ENCODE data around the gene ZNF471. TPM values are rescaled to one million over a fixed set of nuclear protein-coding genes. Genes with fewer than 3 reads are reported as not detected.

ZNF471 gene
- total RNA-seq, 1 experiment from 2014 or later, result 1.6 TPM

GRCh38 chr19:56547535-56547934, 39.9 kb downstream of the ZNF471 start:
- DNase-seq (ENCODE audit: low spot score), result peak; percentile 4
- CTCF ChIA-PET, result no interaction called here
- no peaks in the 10 kb centered on the region for H3K4me1 ChIP-seq (ENCODE audit: insufficient read depth, low read length, poor library complexity, severe bottlenecking)
- POLR2A ChIA-PET (ENCODE audit: low non-redundant PET), result no interaction called here
- no peaks in the 10 kb centered on the region for H3K27me3 ChIP-seq (replicated peaks; ENCODE audit: insufficient read depth, low read depth, low read length, poor library complexity)
- no peak overlapping the region for H3K4me3 ChIP-seq (ENCODE audit: low read depth, low read length, poor library complexity, severe bottlenecking)
- peaks cover 39% of the 10 kb centered on the region for H3K9me3 ChIP-seq (ENCODE audit: low read depth, low read length, poor library complexity, severe bottlenecking)
- no peak overlapping the region for H3K27ac ChIP-seq (ENCODE audit: low read depth, low read length, poor library complexity, severe bottlenecking)
- intact Hi-C loops (cut with micrococcal nuclease; ENCODE audit: unreplicated experiment), result no loop called here
- no peak for TF ChIP-seq EZH2 (IDR thresholded peaks at IDR 0.05; ENCODE audit: borderline replicate concordance, low read depth, low read length, poor library complexity, severe bottlenecking)
- TF ChIP-seq CTCF (conservative IDR thresholded peaks at IDR 0.05; ENCODE audit: low read depth, low read length), result peak; percentile 48; the same call in 1 of the 2 replicates
- no TSS peak for BruUV-seq (replicated peaks)
- H3K36me3 ChIP-seq (ENCODE audit: insufficient read depth, low read length, poor library complexity, severe bottlenecking), result peaks cover 47% of the 10 kb centered on the region

GRCh38 chr19:56554272-56554869, 46.7 kb downstream of the ZNF471 start:
- Histone ChIP-seq H3K27ac (ENCODE audit: low read depth, low read length, poor library complexity, severe bottlenecking) (no peak overlapping the region), H3K36me3 (ENCODE audit: insufficient read depth, low read length, poor library complexity, severe bottlenecking) (peaks cover 47% of the 10 kb centered on the region), H3K4me1 (ENCODE audit: insufficient read depth, low read length, poor library complexity, severe bottlenecking) (no peaks in the 10 kb centered on the region), H3K27me3 (replicated peaks; ENCODE audit: insufficient read depth, low read depth, low read length, poor library complexity) (no peaks in the 10 kb centered on the region), H3K4me3 (ENCODE audit: low read depth, low read length, poor library complexity, severe bottlenecking) (no peak overlapping the region), H3K9me3 (ENCODE audit: low read depth, low read length, poor library complexity, severe bottlenecking) (peaks cover 78% of the 10 kb centered on the region)
- CTCF ChIA-PET, result no interaction called here
- intact Hi-C loops (cut with micrococcal nuclease; ENCODE audit: unreplicated experiment), result no loop called here
- BruUV-seq (replicated peaks), result no TSS peak
- POLR2A ChIA-PET (ENCODE audit: low non-redundant PET), result no interaction called here
- TF ChIP-seq EZH2 (IDR thresholded peaks at IDR 0.05; ENCODE audit: borderline replicate concordance, low read depth, low read length, poor library complexity, severe bottlenecking) (no peak), CTCF (conservative IDR thresholded peaks at IDR 0.05; ENCODE audit: low read depth, low read length) (no peak)
- DNase-seq (ENCODE audit: low spot score), result no peak

- ChIA-PET CTCF (no interaction called here), POLR2A (ENCODE audit: low non-redundant PET) (no interaction called here)
- Histone ChIP-seq H3K9me3 (ENCODE audit: low read depth, low read length, poor library complexity, severe bottlenecking) (peaks cover 69% of the 10 kb centered on the region), H3K27me3 (replicated peaks; ENCODE audit: insufficient read depth, low read depth, low read length, poor library complexity) (no peaks in the 10 kb centered on the region), H3K36me3 (ENCODE audit: insufficient read depth, low read length, poor library complexity, severe bottlenecking) (no peaks in the 10 kb centered on the region), H3K4me3 (ENCODE audit: low read depth, low read length, poor library complexity, severe bottlenecking) (no peak overlapping the region), H3K27ac (ENCODE audit: low read depth, low read length, poor library complexity, severe bottlenecking) (no peak overlapping the region), H3K4me1 (ENCODE audit: insufficient read depth, low read length, poor library complexity, severe bottlenecking) (no peaks in the 10 kb centered on the region)
- TF ChIP-seq EZH2 (IDR thresholded peaks at IDR 0.05; ENCODE audit: borderline replicate concordance, low read depth, low read length, poor library complexity, severe bottlenecking), result no peak
- no peak for TF ChIP-seq CTCF (conservative IDR thresholded peaks at IDR 0.05; ENCODE audit: low read depth, low read length)
- BruUV-seq (replicated peaks), result no TSS peak
- DNase-seq (ENCODE audit: low spot score), result no peak
- intact Hi-C loops (cut with micrococcal nuclease; ENCODE audit: unreplicated experiment), result no loop called here
Measured at GRCh38 chr19:56562766-56563165, 55.1 kb downstream of the ZNF471 start.
